Activated CD4-positive, alpha-beta memory T cell treated with anti-CD3 and anti-CD28 coated beads, Interleukin-2, amount 10 ng/mL, durations not matched to agents 7 days and 5 days (primary cell): ENCODE results near the gene TYK2. TPM values are rescaled to one million over a fixed set of nuclear protein-coding genes. Genes with fewer than 3 reads are reported as not detected.

Experiments
- CTCF ChIA-PET: fragments of 350-600 bp; sonication (Branson Sonifier 250); formaldehyde crosslinking; loops from one replicate; lab custom pipeline; 2021; ENCODE audit warnings: antibody characterized with exemption, inconsistent platforms; lab: Charles Lee
- POLR2A ChIA-PET: fragments of 350-600 bp; sonication (Branson Sonifier 250); formaldehyde crosslinking; loops from one replicate; lab custom pipeline; 2021; ENCODE audit warnings: antibody characterized with exemption; lab: Charles Lee
- DNase-seq: peaks from one replicate; pipeline ENCODE4 v3.0.0-alpha.2; 2020
- H3K27ac Mint-ChIP-seq: one replicate; pipeline ENCODE4 v1.8.0; 2021; ENCODE audit warnings: mild to moderate bottlenecking, mixed read lengths
- H3K27me3 Mint-ChIP-seq: one replicate; pipeline ENCODE4 v1.8.0; 2021; ENCODE audit warnings: mixed read lengths
- H3K36me3 Mint-ChIP-seq: one replicate; pipeline ENCODE4 v1.8.0; 2021; ENCODE audit warnings: low read depth, mixed read lengths
- H3K4me1 Mint-ChIP-seq: one replicate; pipeline ENCODE4 v1.8.0; 2021; ENCODE audit warnings: mixed read lengths
- H3K4me3 Mint-ChIP-seq: one replicate; pipeline ENCODE4 v1.8.0; 2021; ENCODE audit warnings: mild to moderate bottlenecking, mixed read lengths
- H3K9me3 Mint-ChIP-seq: one replicate; pipeline ENCODE4 v1.8.0; 2021; ENCODE audit warnings: mixed read lengths
- total RNA-seq, 2 experiments: library from RNA; stranded (reverse); gene quantifications; one replicate each; pipeline ENCODE4 v1.2.3, GENCODE V29; 2021

TYK2 gene
- total RNA-seq, result 100 to 1,000 TPM; 226 to 243 TPM

GRCh38 chr19:10380313-10381102 is at the start of gene TYK2:
Gene TYK2 (minus strand): TSS chr19:10380572. CDS start chr19:10378406, 2,166 bp downstream.
- Mint-ChIP-seq H3K9me3 (no peaks in the 10 kb centered on the region), H3K4me3 (peak within 1 kb of the TSS; percentile 95), H3K36me3 (peaks cover 26% of the 10 kb centered on the region), H3K27ac (peak within 1 kb of the TSS; percentile 90), H3K27me3 (no peaks in the 10 kb centered on the region), H3K4me1 (peaks cover 27% of the 10 kb centered on the region)
- ChIA-PET POLR2A (interaction anchor here (0.6 to 3.2 kb wide), 34 partner anchors 8 to 189 kb away, joined by 3 to 29 read pairs (median 4); partner anchors contain the start of genes CDC37, DNMT1, ICAM1 and ICAM5), CTCF (interaction anchor here (0.9 to 3.1 kb wide), 12 partner anchors 8 to 337 kb away, joined by 3 to 26 read pairs (median 4); partner anchors contain the start of genes DNM2, ICAM1 and RAVER1)
- DNase-seq, result peak; percentile 95

GRCh38 chr19:10428996-10429381 is 48.6 kb upstream of the TYK2 start:
- H3K36me3 Mint-ChIP-seq, result peaks cover 45% of the 10 kb centered on the region
- H3K27me3 Mint-ChIP-seq, result peaks cover 17% of the 10 kb centered on the region
- ChIA-PET POLR2A (interaction anchor here (0.5 to 27.4 kb wide), 5 partner anchors 19 to 257 kb away, joined by 3 to 780 read pairs (median 5); partner anchors contain the start of genes CDC37, ICAM1, KRI1 and PDE4A), CTCF (interaction anchor here (0.9 to 22.3 kb wide), 3 partner anchors 20 to 49 kb away, joined by 3 to 707 read pairs (median 9); partner anchors contain the start of gene CDC37)
- peaks cover 83% of the 10 kb centered on the region for H3K4me1 Mint-ChIP-seq
- H3K4me3 Mint-ChIP-seq, result peak overlapping the region; percentile 1
- peak overlapping the region; percentile 75 for H3K27ac Mint-ChIP-seq
- DNase-seq, result no peak
- H3K9me3 Mint-ChIP-seq, result no peaks in the 10 kb centered on the region

GRCh38 chr19:10427169-10427568 is 46.8 kb upstream of the TYK2 start:
- Mint-ChIP-seq H3K27ac (peak overlapping the region; percentile 75), H3K4me1 (peaks cover 90% of the 10 kb centered on the region), H3K36me3 (peaks cover 46% of the 10 kb centered on the region), H3K4me3 (peak overlapping the region; percentile 7), H3K9me3 (no peaks in the 10 kb centered on the region), H3K27me3 (peaks cover 20% of the 10 kb centered on the region)
- CTCF ChIA-PET, result interaction anchor here (0.5 to 22.3 kb wide), 8 partner anchors 9 to 168 kb away, joined by 3 to 707 read pairs (median 4); partner anchors contain the start of genes CDC37, ICAM1 and TYK2
- POLR2A ChIA-PET, result interaction anchor here (1.3 to 27.4 kb wide), 6 partner anchors 8 to 166 kb away, joined by 4 to 780 read pairs (median 4); partner anchors contain the start of genes CDC37 and PDE4A
- no peak for DNase-seq

- peaks cover 38% of the 10 kb centered on the region for H3K36me3 Mint-ChIP-seq
- peaks cover 16% of the 10 kb centered on the region for H3K27me3 Mint-ChIP-seq
- peak; percentile 73 for DNase-seq
- POLR2A ChIA-PET, result interaction anchor here (1.4 to 27.4 kb wide), 3 partner anchors 13 to 154 kb away, joined by 4 to 780 read pairs (median 6); partner anchors contain the start of genes CDC37, ICAM1 and PDE4A
- H3K27ac Mint-ChIP-seq, result peak overlapping the region; percentile 88
- H3K9me3 Mint-ChIP-seq, result no peaks in the 10 kb centered on the region
- peaks cover 89% of the 10 kb centered on the region for H3K4me1 Mint-ChIP-seq
- CTCF ChIA-PET, result interaction anchor here (0.9 to 22.3 kb wide), 5 partner anchors 12 to 153 kb away, joined by 3 to 707 read pairs (median 5); partner anchors contain the start of genes CDC37 and ICAM1
- H3K4me3 Mint-ChIP-seq, result peak overlapping the region; percentile 75
Measured at GRCh38 chr19:10424011-10424637, 43.8 kb upstream of the TYK2 start.

GRCh38 chr19:10422846-10423245 is 42.5 kb upstream of the TYK2 start:
- Mint-ChIP-seq H3K4me3 (peak overlapping the region; percentile 81), H3K36me3 (peaks cover 36% of the 10 kb centered on the region), H3K9me3 (no peaks in the 10 kb centered on the region), H3K27me3 (peaks cover 22% of the 10 kb centered on the region), H3K4me1 (peaks cover 86% of the 10 kb centered on the region), H3K27ac (no peak overlapping the region)
- CTCF ChIA-PET, result interaction anchor here (0.5 to 22.3 kb wide), 4 partner anchors 13 to 149 kb away, joined by 3 to 707 read pairs (median 12); partner anchors contain the start of gene CDC37
- POLR2A ChIA-PET, result interaction anchor here (1.3 to 27.4 kb wide), 3 partner anchors 9 to 152 kb away, joined by 3 to 780 read pairs (median 6); partner anchors contain the start of genes CDC37, ICAM1 and PDE4A
- no peak for DNase-seq

GRCh38 chr19:10422046-10422461 is 41.7 kb upstream of the TYK2 start:
- Mint-ChIP-seq H3K4me1 (peaks cover 85% of the 10 kb centered on the region), H3K27ac (peak overlapping the region; percentile 76), H3K36me3 (peaks cover 32% of the 10 kb centered on the region), H3K4me3 (peak overlapping the region; percentile 81), H3K27me3 (peaks cover 25% of the 10 kb centered on the region), H3K9me3 (no peaks in the 10 kb centered on the region)
- no peak for DNase-seq
- ChIA-PET POLR2A (interaction anchor here (0.6 to 27.4 kb wide), 5 partner anchors 3 to 152 kb away, joined by 3 to 780 read pairs (median 5); partner anchors contain the start of genes CDC37 and PDE4A), CTCF (interaction anchor here (0.5 to 22.3 kb wide), 8 partner anchors 8 to 163 kb away, joined by 3 to 707 read pairs (median 6); partner anchors contain the start of genes CDC37, ICAM1 and ICAM4)

- CTCF ChIA-PET, result interaction anchor here (0.5 to 22.3 kb wide), 9 partner anchors 9 to 162 kb away, joined by 3 to 707 read pairs (median 3); partner anchors contain the start of genes CDC37, ICAM1 and ICAM4
- peaks cover 27% of the 10 kb centered on the region for H3K27me3 Mint-ChIP-seq
- peaks cover 31% of the 10 kb centered on the region for H3K36me3 Mint-ChIP-seq
- H3K9me3 Mint-ChIP-seq, result no peaks in the 10 kb centered on the region
- peak overlapping the region; percentile 81 for H3K4me3 Mint-ChIP-seq
- peaks cover 86% of the 10 kb centered on the region for H3K4me1 Mint-ChIP-seq
- POLR2A ChIA-PET, result interaction anchor here (0.6 to 27.4 kb wide), 5 partner anchors 3 to 151 kb away, joined by 3 to 780 read pairs (median 5); partner anchors contain the start of genes CDC37 and PDE4A
- peak; percentile 61 for DNase-seq
- H3K27ac Mint-ChIP-seq, result peak overlapping the region; percentile 76
Measured at GRCh38 chr19:10421240-10422045, 41.1 kb upstream of the TYK2 start.

GRCh38 chr19:10420444-10421239 is 40.3 kb upstream of the TYK2 start, which contains the start of gene PDE4A:
Gene PDE4A (plus strand): TSS chr19:10420538. CDS start chr19:10420765, 227 bp downstream.
- ChIA-PET CTCF (interaction anchor here (1.5 to 22.3 kb wide), 5 partner anchors 10 to 151 kb away, joined by 3 to 707 read pairs (median 9); partner anchors contain the start of genes CDC37 and ICAM1), POLR2A (interaction anchor here (0.6 to 27.4 kb wide), 6 partner anchors 4 to 246 kb away, joined by 3 to 780 read pairs (median 4); partner anchors contain the start of genes CDC37, ICAM1 and PDE4A)
- H3K27me3 Mint-ChIP-seq, result peaks cover 27% of the 10 kb centered on the region
- H3K4me3 Mint-ChIP-seq, result peak within 1 kb of the TSS; percentile 82
- peak; percentile 84 for DNase-seq
- H3K4me1 Mint-ChIP-seq, result peaks cover 86% of the 10 kb centered on the region
- H3K27ac Mint-ChIP-seq, result peak within 1 kb of the TSS; percentile 84
- peaks cover 34% of the 10 kb centered on the region for H3K36me3 Mint-ChIP-seq
- no peaks in the 10 kb centered on the region for H3K9me3 Mint-ChIP-seq

- peak overlapping the region; percentile 82 for H3K4me3 Mint-ChIP-seq
- peaks cover 27% of the 10 kb centered on the region for H3K27me3 Mint-ChIP-seq
- POLR2A ChIA-PET, result interaction anchor here (0.6 to 27.4 kb wide), 7 partner anchors 5 to 245 kb away, joined by 3 to 780 read pairs (median 4); partner anchors contain the start of genes CDC37, ICAM1 and PDE4A
Measured at GRCh38 chr19:10419646-10420443, 39.5 kb upstream of the TYK2 start.

More at GRCh38 chr19:10419646-10420443, 39.5 kb upstream of the TYK2 start:
- H3K27ac Mint-ChIP-seq, result peak overlapping the region; percentile 84
- H3K4me1 Mint-ChIP-seq, result peaks cover 82% of the 10 kb centered on the region
- H3K9me3 Mint-ChIP-seq, result no peaks in the 10 kb centered on the region
- peak; percentile 75 for DNase-seq
- CTCF ChIA-PET, result interaction anchor here (0.6 to 22.3 kb wide), 6 partner anchors 2 to 45 kb away, joined by 3 to 707 read pairs (median 14); partner anchors contain the start of genes CDC37 and PDE4A
- peaks cover 30% of the 10 kb centered on the region for H3K36me3 Mint-ChIP-seq
